K562 (cell line): Measurements from ENCODE around the gene ARL14. TPM values are rescaled to one million over a fixed set of nuclear protein-coding genes. Genes with fewer than 3 reads are reported as not detected.
A peak's percentile ranks its signal among the peaks of the same experiment; 100 is the strongest.

Experiments used
- ATAC-seq: fragments of 200-7000 bp; cut with Tn5 transposase; 3 replicates; pipeline ENCODE4 v1.9.1; 2020; ENCODE audit warnings: moderate library complexity
- BruUV-seq: library from RNA; stranded (reverse); fragments of 400-500 nt; replicated peaks from 2 replicates; lab custom pipeline; 2021; lab: Mats Ljungman, UMichigan
- CTCF ChIA-PET: fragments of 300-600 bp; formaldehyde crosslinking; extraction: SDS; loops from one replicate; lab custom pipeline; 2021; ENCODE audit warnings: low intra/inter-chr PET ratio; lab: Yijun Ruan, JAX
- POLR2A ChIA-PET: fragments of 300-600, 350-650 bp; sonication (Branson Sonifier 250); formaldehyde crosslinking; extraction: SDS; loops from one replicate; lab custom pipeline; 2021; ENCODE audit warnings: antibody characterized with exemption, inconsistent platforms; lab: Yijun Ruan, JAX
- DNase-seq, 4 experiments: peaks; one replicate each; pipeline versions ENCODE4 v3.0.0 to v3.0.0-alpha.2; 2011 to 2018; ENCODE audit warnings: low spot score in 3 of 4, mixed read lengths in 3 of 4; ENCODE audit errors: extremely low read depth in 1 of 4
- FAIRE-seq: peaks from 2 replicates; lab custom pipeline; 2011; peaks lifted over from hg19 to GRCh38; lab: Jason Lieb, UNC
- H2AFZ ChIP-seq: 2 replicates; pipeline ENCODE4 v1.6.0; 2011; ENCODE audit warnings: low read depth, low read length, control low read depth, inconsistent platforms
- H3K27ac ChIP-seq: fragments of 200-600 bp; 3 replicates; pipeline ENCODE4 v1.8.0; 2011; ENCODE audit warnings: low read depth, mild to moderate bottlenecking, control low read depth, inconsistent platforms, low read length, moderate library complexity, mixed read lengths; ENCODE audit errors: extremely low read depth
- H3K27me3 ChIP-seq, 2 experiments: fragments of 300-600 bp in 1 of 2; 2 replicates in 1 of 2; 3 replicates in 1 of 2; pipeline versions ENCODE4 v1.6.0 to v1.8.0; 2011; ENCODE audit warnings: inconsistent platforms in 2 of 2, low read length in 2 of 2, mild to moderate bottlenecking in 1 of 2, mixed read lengths in 1 of 2, moderate library complexity in 1 of 2; ENCODE audit not compliant: control insufficient read depth in 2 of 2, insufficient read depth in 2 of 2
- H3K36me3 ChIP-seq: fragments of 300-600 bp; 3 replicates; pipeline ENCODE4 v1.8.0; 2011; ENCODE audit warnings: mild to moderate bottlenecking, low read length, inconsistent platforms; ENCODE audit not compliant: control insufficient read depth, insufficient read depth
- H3K4me1 ChIP-seq, 2 experiments: fragments of 200-600 bp in 1 of 2; replicated peaks in 1 of 2; 2 replicates in 1 of 2; 3 replicates in 1 of 2; pipeline versions ENCODE4 v1.5.1 to v1.8.0; 2011; ENCODE audit warnings: inconsistent platforms in 2 of 2, low read length in 2 of 2, mild to moderate bottlenecking in 1 of 2, mixed read lengths in 1 of 2, moderate library complexity in 1 of 2; ENCODE audit not compliant: control insufficient read depth in 2 of 2, insufficient read depth in 2 of 2
- H3K4me2 ChIP-seq: 2 replicates; pipeline ENCODE4 v1.6.1; 2011; ENCODE audit warnings: low read length, control low read depth, inconsistent platforms, mixed read lengths; ENCODE audit not compliant: insufficient read depth
- H3K4me3 ChIP-seq: fragments of 200-600 bp; sonication (generic), shearing (Covaris generic); 2 replicates; pipeline ENCODE4 v1.5.1; 2016; ENCODE audit warnings: control low read depth, inconsistent platforms
- H3K79me2 ChIP-seq: fragments of 200-600 bp; 3 replicates; pipeline ENCODE4 v1.8.0; 2011; ENCODE audit warnings: low read length, inconsistent platforms; ENCODE audit not compliant: control insufficient read depth, insufficient read depth
- H3K9ac ChIP-seq, 2 experiments: 2 replicates each; pipeline versions ENCODE4 v1.6.0 to v1.6.1; 2011; ENCODE audit warnings: low read depth in 2 of 2, low read length in 2 of 2, control low read depth in 1 of 2, inconsistent platforms in 1 of 2, mild to moderate bottlenecking in 1 of 2, mixed read lengths in 1 of 2; ENCODE audit not compliant: insufficient read depth in 1 of 2
- H3K9me1 ChIP-seq: one replicate; pipeline ENCODE4 v1.6.0; 2011; ENCODE audit warnings: inconsistent platforms, mild to moderate bottlenecking, low read length, moderate library complexity; ENCODE audit not compliant: control insufficient read depth, insufficient read depth
- H3K9me3 ChIP-seq: replicated peaks from 2 replicates; pipeline ENCODE4 v1.5.1; 2011; ENCODE audit warnings: low read depth, low read length, inconsistent platforms; ENCODE audit not compliant: control insufficient read depth, insufficient read depth
- H4K20me1 ChIP-seq: replicated peaks from 2 replicates; pipeline ENCODE4 v1.6.1; 2011; ENCODE audit warnings: low read length, inconsistent platforms, mixed read lengths; ENCODE audit not compliant: control insufficient read depth, insufficient read depth
- BRD4 ChIP-seq: fragments of 200-600 bp; sonication (generic); IDR thresholded peaks from 2 replicates; pipeline ENCODE4 v1.6.1; 2017; ENCODE audit warnings: inconsistent platforms
- CEBPB ChIP-seq: fragments of 450-650 bp; IDR thresholded peaks from 2 replicates; pipeline ENCODE4 v1.6.1; 2016; ENCODE audit warnings: missing genetic modification characterization, missing compliant biosample characterization
- EP300 ChIP-seq: IDR thresholded peaks from 2 replicates; pipeline ENCODE4 v1.6.1; 2012; ENCODE audit warnings: low read length, improper control_type of control experiment
- GATAD2A ChIP-seq: fragments of 450-650 bp; IDR thresholded peaks from 2 replicates; pipeline ENCODE4 v1.6.1; 2017
- MAZ ChIP-seq, 2 experiments: fragments of 450-650 bp in 1 of 2; sonication (generic) in 1 of 2; formaldehyde crosslinking; IDR thresholded peaks in 1 of 2; conservative IDR thresholded peaks in 1 of 2; 2 replicates each; pipeline versions ENCODE4 v1.4.0 to v1.5.0; 2020; ENCODE audit warnings: mild to moderate bottlenecking in 1 of 2, missing genetic modification reagents in 1 of 2
- MCM7 ChIP-seq, 2 experiments: fragments of 450-650 bp; IDR thresholded peaks; 2 replicates each; pipeline ENCODE4 v1.6.1; 2016 to 2018
- PHTF2 ChIP-seq: fragments of 250-450 bp; sonication (Bioruptor Pico); IDR thresholded peaks from 2 replicates; pipeline ENCODE4 v1.5.0; 2021; ENCODE audit warnings: mild to moderate bottlenecking
- TCF7 ChIP-seq: sonication (generic); IDR thresholded peaks from 2 replicates; pipeline ENCODE4 v1.6.1; 2016; ENCODE audit warnings: antibody characterized with exemption, borderline replicate concordance
- TEAD4 ChIP-seq, 2 experiments: sonication (generic) in 1 of 2; formaldehyde crosslinking in 1 of 2; IDR thresholded peaks; 2 replicates each; pipeline versions ENCODE4 v1.6.1 to v1.8.0; 2012 to 2022; ENCODE audit warnings: borderline replicate concordance in 1 of 2, inconsistent platforms in 1 of 2, low read length in 1 of 2, mild to moderate bottlenecking in 1 of 2, missing genetic modification reagents in 1 of 2
- TSC22D4 ChIP-seq: fragments of 450-650 bp; IDR thresholded peaks from 2 replicates; pipeline ENCODE4 v1.6.1; 2016; ENCODE audit warnings: missing genetic modification characterization, missing biosample characterization, control low read depth
- U2AF2 ChIP-seq: fragments of 200-400 bp; formaldehyde crosslinking; optimal IDR thresholded peaks from 2 replicates; pipeline ENCODE3; 2017; ENCODE audit warnings: low read depth, mild to moderate bottlenecking, low read length
- YY1 ChIP-seq, 3 experiments: IDR thresholded peaks; 2 replicates each; pipeline ENCODE4 v1.6.1; 2011; ENCODE audit warnings: low read length in 2 of 3, mild to moderate bottlenecking in 2 of 3, moderate library complexity in 2 of 3, borderline replicate concordance in 1 of 3, control low read depth in 1 of 3, low read depth in 1 of 3; ENCODE audit not compliant: insufficient read depth in 3 of 3, insufficient replicate concordance in 2 of 3, control insufficient read depth in 1 of 3, insufficient read length in 1 of 3; ENCODE audit errors: extremely low read depth in 1 of 3
- ZNF12 ChIP-seq: sonication (generic); formaldehyde crosslinking; IDR thresholded peaks from 2 replicates; pipeline ENCODE4 v1.4.0; 2020; ENCODE audit warnings: mild to moderate bottlenecking, missing genetic modification reagents
- ZNF583 ChIP-seq: fragments of 250-450 bp; sonication (Bioruptor Pico); IDR thresholded peaks from 2 replicates; pipeline ENCODE4 v1.4.0; 2020
- ZNF75A ChIP-seq: fragments of 450-650 bp; formaldehyde crosslinking; IDR thresholded peaks from 2 replicates; pipeline ENCODE4 v1.4.0; 2020; ENCODE audit warnings: mild to moderate bottlenecking
- WGBS: fragments of 100-300 bp; shearing (Covaris generic); methylation state at CpG from one replicate; pipeline ENCODE4 v1.1.6; 2016; ENCODE audit warnings: low coverage, mixed read lengths; ENCODE audit not compliant: insufficient coverage; ENCODE audit errors: missing lambda C conversion rate; 5-methylcytosine and 5-hydroxymethylcytosine counted together
- in situ Hi-C: fragments of 300-500 bp; cut with MboI; formaldehyde crosslinking; loops from 4 replicates; pipeline ENCODE4 v1.15.0; 2018; ENCODE audit warnings: inconsistent platforms, mixed read lengths
- intact Hi-C: fragments of 100-400 bp; cut with micrococcal nuclease; formaldehyde crosslinking; loops from 2 replicates; pipeline ENCODE4 v1.14.2; 2022
- polyA plus RNA-seq, 8 experiments: library from polyadenylated mRNA; depleted of rRNA in 4 of 8; stranded (reverse) in 5 of 8; unstranded in 3 of 8; fragments of >200 nt; fragmentation: Nextera tagmentation in 2 of 8; fragmentation: Illumina TruSeq in 1 of 8; extraction: Ambion mirVana in 2 of 8; extraction: Trizol in 1 of 8; gene quantifications; 2 replicates each; pipeline versions ENCODE4 v1.2.1 to v1.2.3, GENCODE V29; 2011 to 2014; ENCODE audit warnings: inconsistent platforms in 1 of 8, missing spikeins in 1 of 8
- total RNA-seq, 7 experiments: library from RNA; depleted of rRNA in 6 of 7; stranded (reverse); fragments of >200 nt in 6 of 7; fragmentation: Illumina TruSeq in 2 of 7; extraction: Trizol in 2 of 7; gene quantifications; 2 replicates each; pipeline versions ENCODE4 v1.2.1 to v1.2.3, GENCODE V29; 2011 to 2021; ENCODE audit warnings: low replicate concordance in 1 of 7
- TF ChIP-seq, protein P1 (sequence below): IDR thresholded peaks from 3 replicates; pipeline ENCODE4 v1.6.1; 2011; ENCODE audit warnings: borderline replicate concordance, mild to moderate bottlenecking; ENCODE audit not compliant: insufficient read length, insufficient read depth
- TF ChIP-seq, protein P2 (sequence below): fragments of 450-650 bp; conservative IDR thresholded peaks from 2 replicates; pipeline ENCODE4 v1.6.1; 2016; ENCODE audit warnings: missing genetic modification characterization, low read depth, mild to moderate bottlenecking, control low read depth, missing compliant biosample characterization
- TF ChIP-seq, protein P3 (sequence below): fragments of 450-650 bp; IDR thresholded peaks from 2 replicates; pipeline ENCODE4 v1.6.1; 2018; ENCODE audit not compliant: partially characterized antibody

The ARL14 gene
- total and polyA plus RNA-seq, 9 of the 15 experiments (the other 6 are each of a cell fraction or from before 2014, with no cell fraction given): not detected

- no peak overlapping the region for H3K9ac ChIP-seq
- H3K36me3 ChIP-seq: no peaks in the 10 kb centered on the region
- H3K4me3 ChIP-seq: no peak overlapping the region
- FAIRE-seq: no peak
- ATAC-seq: peak; percentile 60; the same call in 2 of the 3 replicates
- no peak overlapping the region for H3K27ac ChIP-seq
- no peaks in the 10 kb centered on the region; a peak in 1 of 5 replicates for H3K27me3 ChIP-seq
- H3K9me3 ChIP-seq: no peaks in the 10 kb centered on the region
- ChIA-PET POLR2A (no interaction called here), CTCF (no interaction called here)
- 2% methylated on average over 6 of the region's 6 CpGs for WGBS
- no peaks in the 10 kb centered on the region for H3K9me1 ChIP-seq
- H4K20me1 ChIP-seq: no peaks in the 10 kb centered on the region
- H3K4me1 ChIP-seq: no peaks in the 10 kb centered on the region
- no TSS peak for BruUV-seq
- intact Hi-C loops (no loop called here), in situ Hi-C loops (no loop called here)
- DNase-seq: no peak
- peak overlapping the region; percentile 13; the same call in 1 of the 2 replicates for H3K4me2 ChIP-seq
- no peaks in the 10 kb centered on the region for H3K79me2 ChIP-seq
- H2AFZ ChIP-seq: no peak overlapping the region
- no peak for TF ChIP-seq U2AF2
- TF ChIP-seq TEAD4 (IDR thresholded peaks at IDR 0.05; ENCODE audit: low read length): no peak
- no peak for TF ChIP-seq TEAD4 (CRISPR knock-in tag; IDR thresholded peaks at IDR 0.05; ENCODE audit: borderline replicate concordance)
- no peak for TF ChIP-seq MAZ (CRISPR knock-in tag; conservative IDR thresholded peaks at IDR 0.05 in 1 of 2, IDR thresholded peaks at IDR 0.05 in 1 of 2)
- no peak for TF ChIP-seq ZNF75A
- no peak for TF ChIP-seq MCM7 (IDR thresholded peaks at IDR 0.05)
- no peak for TF ChIP-seq PHTF2 (CRISPR knock-in tag)
- no peak for TF ChIP-seq ZNF583 (CRISPR knock-in tag)
- TF ChIP-seq CEBPB: no peak
- no peak for TF ChIP-seq ZNF12 (CRISPR knock-in tag)
- TF ChIP-seq EP300: no peak
- no peak for TF ChIP-seq YY1 (IDR thresholded peaks at IDR 0.05; ENCODE audit: borderline replicate concordance in 1 of 3, control insufficient read depth in 1 of 3, extremely low read depth in 1 of 3, insufficient read depth in 3 of 3, insufficient read length in 1 of 3, insufficient replicate concordance in 2 of 3, low read depth in 1 of 3, low read length in 2 of 3)
- TF ChIP-seq TSC22D4 (tag): no peak
- no peak for TF ChIP-seq TCF7
- TF ChIP-seq, protein P1, sequence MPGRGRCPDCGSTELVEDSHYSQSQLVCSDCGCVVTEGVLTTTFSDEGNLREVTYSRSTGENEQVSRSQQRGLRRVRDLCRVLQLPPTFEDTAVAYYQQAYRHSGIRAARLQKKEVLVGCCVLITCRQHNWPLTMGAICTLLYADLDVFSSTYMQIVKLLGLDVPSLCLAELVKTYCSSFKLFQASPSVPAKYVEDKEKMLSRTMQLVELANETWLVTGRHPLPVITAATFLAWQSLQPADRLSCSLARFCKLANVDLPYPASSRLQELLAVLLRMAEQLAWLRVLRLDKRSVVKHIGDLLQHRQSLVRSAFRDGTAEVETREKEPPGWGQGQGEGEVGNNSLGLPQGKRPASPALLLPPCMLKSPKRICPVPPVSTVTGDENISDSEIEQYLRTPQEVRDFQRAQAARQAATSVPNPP: no peak
- TF ChIP-seq, protein P2, sequence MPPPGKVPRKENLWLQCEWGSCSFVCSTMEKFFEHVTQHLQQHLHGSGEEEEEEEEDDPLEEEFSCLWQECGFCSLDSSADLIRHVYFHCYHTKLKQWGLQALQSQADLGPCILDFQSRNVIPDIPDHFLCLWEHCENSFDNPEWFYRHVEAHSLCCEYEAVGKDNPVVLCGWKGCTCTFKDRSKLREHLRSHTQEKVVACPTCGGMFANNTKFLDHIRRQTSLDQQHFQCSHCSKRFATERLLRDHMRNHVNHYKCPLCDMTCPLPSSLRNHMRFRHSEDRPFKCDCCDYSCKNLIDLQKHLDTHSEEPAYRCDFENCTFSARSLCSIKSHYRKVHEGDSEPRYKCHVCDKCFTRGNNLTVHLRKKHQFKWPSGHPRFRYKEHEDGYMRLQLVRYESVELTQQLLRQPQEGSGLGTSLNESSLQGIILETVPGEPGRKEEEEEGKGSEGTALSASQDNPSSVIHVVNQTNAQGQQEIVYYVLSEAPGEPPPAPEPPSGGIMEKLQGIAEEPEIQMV (tag): no peak
- TF ChIP-seq, protein P3, sequence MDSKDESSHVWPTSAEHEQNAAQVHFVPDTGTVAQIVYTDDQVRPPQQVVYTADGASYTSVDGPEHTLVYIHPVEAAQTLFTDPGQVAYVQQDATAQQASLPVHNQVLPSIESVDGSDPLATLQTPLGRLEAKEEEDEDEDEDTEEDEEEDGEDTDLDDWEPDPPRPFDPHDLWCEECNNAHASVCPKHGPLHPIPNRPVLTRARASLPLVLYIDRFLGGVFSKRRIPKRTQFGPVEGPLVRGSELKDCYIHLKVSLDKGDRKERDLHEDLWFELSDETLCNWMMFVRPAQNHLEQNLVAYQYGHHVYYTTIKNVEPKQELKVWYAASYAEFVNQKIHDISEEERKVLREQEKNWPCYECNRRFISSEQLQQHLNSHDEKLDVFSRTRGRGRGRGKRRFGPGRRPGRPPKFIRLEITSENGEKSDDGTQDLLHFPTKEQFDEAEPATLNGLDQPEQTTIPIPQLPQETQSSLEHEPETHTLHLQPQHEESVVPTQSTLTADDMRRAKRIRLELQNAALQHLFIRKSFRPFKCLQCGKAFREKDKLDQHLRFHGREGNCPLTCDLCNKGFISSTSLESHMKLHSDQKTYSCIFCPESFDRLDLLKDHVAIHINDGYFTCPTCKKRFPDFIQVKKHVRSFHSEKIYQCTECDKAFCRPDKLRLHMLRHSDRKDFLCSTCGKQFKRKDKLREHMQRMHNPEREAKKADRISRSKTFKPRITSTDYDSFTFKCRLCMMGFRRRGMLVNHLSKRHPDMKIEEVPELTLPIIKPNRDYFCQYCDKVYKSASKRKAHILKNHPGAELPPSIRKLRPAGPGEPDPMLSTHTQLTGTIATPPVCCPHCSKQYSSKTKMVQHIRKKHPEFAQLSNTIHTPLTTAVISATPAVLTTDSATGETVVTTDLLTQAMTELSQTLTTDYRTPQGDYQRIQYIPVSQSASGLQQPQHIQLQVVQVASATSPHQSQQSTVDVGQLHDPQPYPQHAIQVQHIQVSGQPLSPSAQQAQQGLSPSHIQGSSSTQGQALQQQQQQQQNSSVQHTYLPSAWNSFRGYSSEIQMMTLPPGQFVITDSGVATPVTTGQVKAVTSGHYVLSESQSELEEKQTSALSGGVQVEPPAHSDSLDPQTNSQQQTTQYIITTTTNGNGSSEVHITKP: no peak
- no peak for TF ChIP-seq BRD4
- TF ChIP-seq GATAD2A: no peak
Observed at GRCh38 chr3:160671231-160671630, 5.7 kb upstream of the ARL14 start.
